Activated naive CD8-positive, alpha-beta T cell treated with anti-CD3 and anti-CD28 coated beads for 36 hours (primary cell): ENCODE results near the gene GTF3C1. TPM values are rescaled to one million over a fixed set of nuclear protein-coding genes. Genes with fewer than 3 reads are reported as not detected.

ENCODE experiments used
- DNase-seq: peaks from one replicate; pipeline ENCODE4 v3.0.0; 2021
- H3K27ac Mint-ChIP-seq: one replicate; pipeline ENCODE4 v1.8.0; 2022; ENCODE audit warnings: mild to moderate bottlenecking, moderate library complexity, mixed read lengths
- H3K27me3 Mint-ChIP-seq: one replicate; pipeline ENCODE4 v1.8.0; 2022; ENCODE audit warnings: mild to moderate bottlenecking, mixed read lengths
- H3K36me3 Mint-ChIP-seq: one replicate; pipeline ENCODE4 v1.8.0; 2021; ENCODE audit warnings: mild to moderate bottlenecking, mixed read lengths
- H3K4me1 Mint-ChIP-seq: one replicate; pipeline ENCODE4 v1.8.0; 2021; ENCODE audit warnings: mixed read lengths
- H3K4me3 Mint-ChIP-seq: one replicate; pipeline ENCODE4 v1.8.0; 2022; ENCODE audit warnings: mild to moderate bottlenecking, moderate library complexity, mixed read lengths
- H3K9me3 Mint-ChIP-seq: one replicate; pipeline ENCODE4 v1.8.0; 2022; ENCODE audit warnings: mixed read lengths
- total RNA-seq, 2 experiments: library from RNA; stranded (reverse); gene quantifications; one replicate each; pipeline ENCODE4 v1.2.3, GENCODE V29; 2021

The GTF3C1 gene
- total RNA-seq, 2 experiments from 2014 or later: 49.7 to 52.0 TPM

DNA sequence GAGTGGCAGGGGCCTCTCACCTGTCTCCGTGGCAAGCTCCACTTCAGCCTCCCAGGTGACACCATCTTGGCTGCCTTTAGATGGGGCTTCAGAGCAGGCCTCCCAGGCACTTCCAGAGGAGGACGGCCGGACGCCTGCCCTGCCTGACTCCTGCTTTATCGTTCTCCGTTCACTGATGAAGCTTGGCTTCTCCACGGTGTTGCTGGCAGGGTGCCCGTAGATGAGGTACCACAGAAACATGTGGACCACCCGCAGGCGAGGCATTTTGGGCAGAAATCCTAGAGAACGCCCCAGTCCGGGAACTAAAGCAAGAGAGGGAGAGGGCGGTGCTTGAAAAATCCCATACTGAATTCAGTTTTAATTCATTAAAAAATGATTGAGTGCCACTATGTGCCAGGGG lies 54.5 kb downstream of the GTF3C1 start:
- peaks cover 3% of the 10 kb centered on the region for H3K4me1 Mint-ChIP-seq
- no peaks in the 10 kb centered on the region for H3K9me3 Mint-ChIP-seq
- H3K27ac Mint-ChIP-seq: no peak overlapping the region
- peaks cover 13% of the 10 kb centered on the region for H3K36me3 Mint-ChIP-seq
- H3K27me3 Mint-ChIP-seq: no peaks in the 10 kb centered on the region
- no peak for DNase-seq
- H3K4me3 Mint-ChIP-seq: no peak overlapping the region

GRCh38 chr16:27492588-27492979 lies 57.1 kb downstream of the GTF3C1 start:
- DNase-seq: no peak
- Mint-ChIP-seq H3K36me3 (peaks cover 22% of the 10 kb centered on the region), H3K4me3 (no peak overlapping the region), H3K27me3 (no peaks in the 10 kb centered on the region), H3K9me3 (no peaks in the 10 kb centered on the region), H3K4me1 (no peaks in the 10 kb centered on the region), H3K27ac (no peak overlapping the region)

DNA sequence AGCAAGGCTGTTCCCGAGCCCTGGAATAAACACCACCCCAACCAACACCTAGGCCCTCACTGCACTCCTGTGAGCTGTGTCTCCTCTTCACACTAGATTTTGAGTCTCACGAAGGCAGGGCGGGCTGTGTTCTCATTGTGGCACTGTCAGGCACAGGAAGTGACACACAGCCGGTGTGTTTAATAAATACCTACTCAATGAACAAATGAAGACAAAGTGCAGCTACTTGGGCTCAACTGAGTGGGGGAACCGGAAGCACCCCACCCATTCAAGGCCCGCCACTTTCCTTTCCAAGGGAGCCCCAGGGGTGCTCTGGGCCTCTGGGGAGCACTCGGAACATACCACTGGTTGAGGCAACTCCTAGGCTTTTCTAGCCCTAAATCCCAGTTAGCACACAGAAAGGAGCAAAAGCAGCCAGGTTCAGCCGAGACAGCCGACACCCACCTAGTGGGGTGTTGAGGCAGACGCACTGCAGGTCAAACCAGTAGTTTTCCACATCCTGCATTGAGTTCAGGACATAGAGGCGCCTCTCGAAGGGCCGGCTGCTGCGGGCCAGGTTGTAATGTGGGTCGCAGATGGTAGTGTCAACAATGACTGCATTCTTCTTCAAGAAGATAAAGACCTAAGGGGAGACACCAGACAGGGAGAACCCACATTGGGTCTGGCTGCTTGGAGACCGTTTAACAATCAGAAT lies 57.7 kb downstream of the GTF3C1 start:
- Mint-ChIP-seq H3K9me3 (no peaks in the 10 kb centered on the region), H3K27me3 (no peaks in the 10 kb centered on the region), H3K4me1 (no peaks in the 10 kb centered on the region), H3K36me3 (peaks cover 22% of the 10 kb centered on the region), H3K27ac (no peak overlapping the region), H3K4me3 (no peak overlapping the region)
- no peak for DNase-seq

- DNase-seq: no peak
- Mint-ChIP-seq H3K36me3 (peaks cover 18% of the 10 kb centered on the region), H3K27ac (no peak overlapping the region), H3K27me3 (no peaks in the 10 kb centered on the region), H3K9me3 (no peaks in the 10 kb centered on the region), H3K4me1 (no peaks in the 10 kb centered on the region), H3K4me3 (no peak overlapping the region)
Observed at GRCh38 chr16:27489906-27490305, 59.8 kb downstream of the GTF3C1 start.

DNA sequence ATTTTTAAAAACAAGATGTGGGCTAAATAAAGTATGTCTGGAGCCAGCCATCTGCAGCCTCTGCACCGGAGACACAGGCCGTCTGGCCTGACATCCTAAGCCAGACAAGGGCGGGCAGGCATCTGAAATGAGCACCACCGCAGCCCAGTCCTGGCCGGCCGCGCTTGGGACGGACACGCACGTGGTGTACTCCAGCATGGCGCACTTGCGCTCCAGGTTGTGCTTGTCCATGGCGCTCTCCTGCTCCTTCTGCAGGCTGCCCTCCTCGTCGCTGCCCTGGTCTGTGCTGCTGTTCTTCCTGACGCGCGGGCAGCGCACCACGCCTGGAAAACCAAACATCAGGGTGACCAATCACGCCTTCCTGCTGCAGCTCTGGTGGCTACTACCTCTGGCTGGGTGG lies 60.3 kb downstream of the GTF3C1 start:
- no peaks in the 10 kb centered on the region for H3K4me1 Mint-ChIP-seq
- no peaks in the 10 kb centered on the region for H3K9me3 Mint-ChIP-seq
- no peaks in the 10 kb centered on the region for H3K27me3 Mint-ChIP-seq
- peaks cover 17% of the 10 kb centered on the region for H3K36me3 Mint-ChIP-seq
- H3K4me3 Mint-ChIP-seq: no peak overlapping the region
- H3K27ac Mint-ChIP-seq: no peak overlapping the region
- no peak for DNase-seq

DNA sequence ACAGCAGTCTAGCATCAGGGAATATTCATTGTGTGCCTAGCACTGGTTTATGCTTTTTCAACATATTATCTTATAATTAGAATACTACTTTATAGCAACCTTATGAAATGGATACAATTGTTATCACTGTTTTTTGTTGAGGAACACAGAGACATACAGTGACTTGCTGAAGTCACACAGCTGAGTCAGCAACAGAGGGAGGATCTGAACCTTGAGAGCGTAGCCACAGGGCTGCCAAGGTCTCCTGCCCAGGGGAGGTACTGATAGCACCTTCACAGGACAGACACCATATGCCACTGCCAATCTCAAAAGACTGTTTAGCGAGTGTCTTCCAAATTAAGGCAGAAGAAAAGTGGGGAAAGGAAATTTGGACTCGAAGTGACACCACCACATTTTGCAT lies 63.0 kb downstream of the GTF3C1 start:
- H3K27ac Mint-ChIP-seq: no peak overlapping the region
- no peak for DNase-seq
- no peaks in the 10 kb centered on the region for H3K27me3 Mint-ChIP-seq
- H3K9me3 Mint-ChIP-seq: no peaks in the 10 kb centered on the region
- H3K36me3 Mint-ChIP-seq: peaks cover 17% of the 10 kb centered on the region
- no peaks in the 10 kb centered on the region for H3K4me1 Mint-ChIP-seq
- H3K4me3 Mint-ChIP-seq: no peak overlapping the region

DNA sequence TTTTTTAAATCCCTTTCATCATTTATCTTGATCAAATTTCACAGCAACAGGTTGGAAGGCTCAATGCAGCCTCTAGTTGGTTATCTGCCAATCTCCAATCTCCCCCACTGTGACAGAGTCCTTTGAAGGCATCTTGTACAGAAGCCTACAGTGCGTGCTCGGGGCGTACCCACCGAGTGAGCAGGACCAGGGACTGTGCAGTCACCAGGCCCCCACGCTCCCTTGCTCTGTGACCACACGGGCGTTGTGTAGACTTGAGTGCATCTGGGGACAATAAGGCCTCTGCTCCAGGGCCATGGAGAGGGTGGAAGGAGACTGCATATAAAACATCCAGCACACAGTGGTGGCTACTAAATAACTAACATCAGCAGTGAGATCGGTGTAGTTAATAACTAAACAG lies 63.4 kb downstream of the GTF3C1 start:
- peaks cover 19% of the 10 kb centered on the region for H3K36me3 Mint-ChIP-seq
- no peak overlapping the region for H3K4me3 Mint-ChIP-seq
- no peaks in the 10 kb centered on the region for H3K4me1 Mint-ChIP-seq
- no peak for DNase-seq
- H3K27me3 Mint-ChIP-seq: no peaks in the 10 kb centered on the region
- H3K27ac Mint-ChIP-seq: no peak overlapping the region
- no peaks in the 10 kb centered on the region for H3K9me3 Mint-ChIP-seq

DNA sequence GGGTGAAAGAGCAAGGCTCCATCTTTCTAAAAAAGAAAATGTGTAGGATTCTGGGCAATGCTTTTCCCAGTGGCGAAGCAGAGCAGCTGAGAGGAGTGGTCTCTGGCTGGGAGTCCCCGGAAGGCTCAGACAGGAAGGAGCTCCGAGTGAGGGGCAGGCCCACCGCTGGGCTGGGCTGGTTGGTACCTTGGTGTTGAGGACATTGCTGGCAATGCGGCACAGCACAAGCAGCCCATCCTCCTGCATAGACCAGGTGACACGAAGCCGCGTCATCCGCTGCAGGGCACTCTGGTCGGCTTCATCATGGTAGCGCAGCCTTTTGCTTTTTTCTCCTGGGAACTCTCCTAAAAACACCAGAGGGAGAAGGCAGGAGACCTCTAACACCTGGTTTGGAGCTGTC lies 63.9 kb downstream of the GTF3C1 start:
- Mint-ChIP-seq H3K4me1 (no peaks in the 10 kb centered on the region), H3K27me3 (no peaks in the 10 kb centered on the region), H3K9me3 (no peaks in the 10 kb centered on the region), H3K27ac (no peak overlapping the region), H3K4me3 (no peak overlapping the region), H3K36me3 (peaks cover 19% of the 10 kb centered on the region)
- no peak for DNase-seq

GRCh38 chr16:27485126-27485525 lies 64.6 kb downstream of the GTF3C1 start:
- Mint-ChIP-seq H3K4me3 (no peak overlapping the region), H3K27me3 (no peaks in the 10 kb centered on the region), H3K27ac (no peak overlapping the region), H3K36me3 (peaks cover 24% of the 10 kb centered on the region), H3K4me1 (no peaks in the 10 kb centered on the region), H3K9me3 (no peaks in the 10 kb centered on the region)
- no peak for DNase-seq

DNA sequence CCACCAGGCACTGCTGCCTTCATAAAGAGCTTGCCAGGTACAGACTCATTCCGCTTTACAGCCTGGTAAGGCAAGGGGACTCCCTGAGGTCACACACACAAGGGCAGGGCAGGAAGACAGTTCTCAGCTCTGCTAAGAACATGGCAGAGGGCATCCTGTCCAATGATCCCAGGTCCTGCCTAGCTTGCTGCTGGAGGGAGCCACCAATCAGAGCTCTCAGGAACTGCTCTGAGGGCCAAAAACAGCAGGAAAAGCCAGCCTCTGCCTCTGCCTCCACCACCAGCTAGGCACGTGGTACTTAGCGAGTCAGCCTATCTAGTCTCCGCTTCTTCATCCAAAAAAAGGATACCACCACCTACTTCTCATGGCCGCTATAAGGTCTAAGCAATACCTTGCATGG lies 66.1 kb downstream of the GTF3C1 start:
- Mint-ChIP-seq H3K4me3 (no peak overlapping the region), H3K4me1 (no peaks in the 10 kb centered on the region), H3K36me3 (peaks cover 19% of the 10 kb centered on the region), H3K27ac (no peak overlapping the region), H3K27me3 (no peaks in the 10 kb centered on the region), H3K9me3 (no peaks in the 10 kb centered on the region)
- no peak for DNase-seq

DNA sequence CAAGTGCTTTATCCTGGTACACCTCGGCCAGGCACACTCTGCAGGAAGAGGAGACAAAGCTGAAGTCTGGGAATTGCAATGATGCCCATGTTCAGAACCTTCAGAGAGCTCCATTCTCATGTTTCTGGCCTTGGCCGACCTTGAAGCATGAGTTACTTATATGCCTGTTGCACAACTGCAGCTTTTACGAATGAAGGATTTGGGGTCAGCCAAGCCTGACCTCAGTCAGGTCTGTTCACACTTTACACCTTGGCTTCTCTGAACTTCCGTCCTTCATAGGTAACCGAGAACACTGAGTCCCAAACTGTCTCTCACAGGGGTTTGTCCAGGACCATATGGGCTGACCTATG lies 66.7 kb downstream of the GTF3C1 start:
- H3K4me3 Mint-ChIP-seq: no peak overlapping the region
- H3K27me3 Mint-ChIP-seq: no peaks in the 10 kb centered on the region
- no peak overlapping the region for H3K27ac Mint-ChIP-seq
- H3K4me1 Mint-ChIP-seq: no peaks in the 10 kb centered on the region
- peaks cover 16% of the 10 kb centered on the region for H3K36me3 Mint-ChIP-seq
- DNase-seq: no peak
- H3K9me3 Mint-ChIP-seq: no peaks in the 10 kb centered on the region

- H3K36me3 Mint-ChIP-seq: peaks cover 17% of the 10 kb centered on the region
- no peaks in the 10 kb centered on the region for H3K9me3 Mint-ChIP-seq
- H3K27ac Mint-ChIP-seq: no peak overlapping the region
Observed at GRCh38 chr16:27482397-27483087, 67.2 kb downstream of the GTF3C1 start.

GRCh38 chr16:27481282-27481934 lies 68.3 kb downstream of the GTF3C1 start:
- Mint-ChIP-seq H3K36me3 (peaks cover 17% of the 10 kb centered on the region), H3K9me3 (no peaks in the 10 kb centered on the region), H3K27ac (no peak overlapping the region), H3K27me3 (no peaks in the 10 kb centered on the region), H3K4me3 (no peak overlapping the region), H3K4me1 (no peaks in the 10 kb centered on the region)
- DNase-seq: no peak

More at GRCh38 chr16:27482397-27483087, 67.2 kb downstream of the GTF3C1 start:
- DNase-seq: no peak
- Mint-ChIP-seq H3K4me1 (no peaks in the 10 kb centered on the region), H3K4me3 (no peak overlapping the region), H3K27me3 (no peaks in the 10 kb centered on the region)

DNA sequence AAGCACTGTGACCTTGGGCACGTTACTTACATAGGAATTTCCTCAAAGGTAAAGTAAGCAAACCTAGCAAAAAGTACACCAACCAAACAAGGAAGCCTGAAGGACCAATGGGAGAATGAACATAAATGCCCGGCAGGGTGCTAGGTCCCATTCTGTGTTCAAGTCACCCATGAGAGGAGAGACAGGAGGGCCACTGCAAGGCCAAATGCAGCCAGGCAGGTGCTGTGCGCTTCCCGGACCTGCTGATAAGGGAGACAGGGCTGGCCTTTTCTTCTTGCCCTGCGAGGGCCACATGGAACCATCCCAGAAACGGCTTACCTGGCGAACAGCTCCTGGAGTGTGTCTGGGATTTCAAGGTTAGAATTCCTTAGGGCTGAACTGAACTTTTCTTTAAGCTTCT lies 69.0 kb downstream of the GTF3C1 start:
- no peaks in the 10 kb centered on the region for H3K9me3 Mint-ChIP-seq
- no peaks in the 10 kb centered on the region for H3K27me3 Mint-ChIP-seq
- H3K4me1 Mint-ChIP-seq: no peaks in the 10 kb centered on the region
- H3K4me3 Mint-ChIP-seq: no peak overlapping the region
- DNase-seq: no peak
- no peak overlapping the region for H3K27ac Mint-ChIP-seq
- peaks cover 17% of the 10 kb centered on the region for H3K36me3 Mint-ChIP-seq

DNA sequence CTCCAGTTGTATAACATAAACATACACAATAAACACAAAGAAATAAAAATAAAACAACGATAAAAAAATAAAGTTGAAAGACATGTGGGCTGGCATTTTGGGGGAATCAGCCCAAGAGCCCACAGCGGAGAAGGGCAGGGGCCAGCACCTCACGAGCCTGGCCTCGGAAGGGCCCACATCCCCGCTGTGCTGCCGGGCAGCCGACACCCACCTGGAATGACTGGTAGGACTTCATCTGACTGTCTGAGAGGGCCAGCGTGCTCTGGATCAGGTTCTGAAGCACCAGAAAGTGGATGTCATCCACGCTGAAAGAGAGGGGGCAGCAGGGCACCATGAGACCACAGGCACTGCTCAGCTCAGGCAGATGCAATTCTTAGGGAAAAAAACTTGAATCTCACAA lies 73.5 kb downstream of the GTF3C1 start:
- no peak overlapping the region for H3K4me3 Mint-ChIP-seq

DNA sequence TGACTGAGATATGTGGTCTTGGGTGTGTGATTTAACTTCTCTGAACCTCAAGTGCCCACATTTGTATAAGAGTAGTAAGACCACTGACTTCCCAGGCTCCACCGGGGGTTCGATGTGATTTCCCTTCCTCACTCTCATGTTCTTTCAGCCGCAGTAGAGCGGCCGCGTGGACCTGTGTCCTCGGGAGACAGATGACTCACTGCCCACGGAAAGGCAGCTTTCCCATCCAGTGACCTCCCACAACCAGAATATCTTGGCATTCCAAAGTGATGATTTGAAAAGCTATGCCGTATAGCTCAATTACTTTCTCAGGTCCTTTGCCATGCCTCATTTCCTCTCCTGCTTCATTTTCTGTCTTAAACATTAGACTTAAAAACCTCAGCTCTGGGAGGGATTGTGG lies 74.2 kb downstream of the GTF3C1 start:
- H3K27me3 Mint-ChIP-seq: no peaks in the 10 kb centered on the region
- no peak overlapping the region for H3K4me3 Mint-ChIP-seq
- no peaks in the 10 kb centered on the region for H3K4me1 Mint-ChIP-seq
- no peaks in the 10 kb centered on the region for H3K9me3 Mint-ChIP-seq
- H3K36me3 Mint-ChIP-seq: peaks cover 17% of the 10 kb centered on the region
- DNase-seq: no peak
- no peak overlapping the region for H3K27ac Mint-ChIP-seq

More for the DNA sequence above, 73.5 kb downstream of the GTF3C1 start:
- Mint-ChIP-seq H3K36me3 (peaks cover 12% of the 10 kb centered on the region), H3K27me3 (no peaks in the 10 kb centered on the region), H3K9me3 (no peaks in the 10 kb centered on the region), H3K27ac (no peak overlapping the region), H3K4me1 (no peaks in the 10 kb centered on the region)
- DNase-seq: no peak
